DMS53 treated with DMSO at 0.1 percent for 48 hours (cell line): ENCODE measurements around the gene MAN2A2.
A peak's percentile ranks its signal among the peaks of the same experiment; 100 is the strongest.
"Not testable (repeated sequence)": the region's sequence is repeated elsewhere in the genome, so short reads cannot be mapped to it uniquely, and the experiment has no call there.

Experiments used
- DNase-seq: peaks from one replicate; lab custom pipeline; 2025; ENCODE audit not compliant: unreplicated experiment; lab: John Stamatoyannopoulos, UW

Gene MAN2A2

DNA sequence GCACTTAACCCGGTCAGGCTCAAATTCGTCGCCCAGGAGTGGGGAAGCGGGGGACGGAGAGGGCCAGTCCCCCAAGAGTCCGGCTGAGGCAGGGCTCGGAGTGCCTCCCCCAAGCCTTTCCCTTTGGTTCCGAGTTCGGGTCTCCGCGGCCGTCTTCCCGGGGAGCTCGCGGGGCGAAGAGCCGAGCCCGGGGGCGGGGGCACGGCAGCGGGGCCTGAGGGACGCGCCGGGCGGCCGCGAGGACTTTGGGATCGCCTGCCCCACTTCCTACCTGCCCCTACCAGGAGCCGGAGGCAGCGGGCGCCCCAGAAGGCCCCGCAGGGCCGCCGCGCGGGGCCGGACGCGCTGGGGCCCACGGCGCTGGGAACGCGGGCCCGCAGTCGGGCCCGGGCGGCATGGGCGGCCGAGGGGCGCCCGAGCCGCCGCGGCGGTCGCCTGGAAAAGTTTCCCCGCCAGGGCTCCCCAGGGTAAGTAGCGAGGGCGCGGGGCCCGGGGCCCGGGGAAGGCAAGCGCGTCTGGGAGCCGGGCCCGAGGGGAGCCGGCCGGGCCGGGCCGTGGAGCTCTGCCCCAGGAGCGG, 31.9 kb upstream of the MAN2A2 start:
- DNase-seq = no peak

DNA sequence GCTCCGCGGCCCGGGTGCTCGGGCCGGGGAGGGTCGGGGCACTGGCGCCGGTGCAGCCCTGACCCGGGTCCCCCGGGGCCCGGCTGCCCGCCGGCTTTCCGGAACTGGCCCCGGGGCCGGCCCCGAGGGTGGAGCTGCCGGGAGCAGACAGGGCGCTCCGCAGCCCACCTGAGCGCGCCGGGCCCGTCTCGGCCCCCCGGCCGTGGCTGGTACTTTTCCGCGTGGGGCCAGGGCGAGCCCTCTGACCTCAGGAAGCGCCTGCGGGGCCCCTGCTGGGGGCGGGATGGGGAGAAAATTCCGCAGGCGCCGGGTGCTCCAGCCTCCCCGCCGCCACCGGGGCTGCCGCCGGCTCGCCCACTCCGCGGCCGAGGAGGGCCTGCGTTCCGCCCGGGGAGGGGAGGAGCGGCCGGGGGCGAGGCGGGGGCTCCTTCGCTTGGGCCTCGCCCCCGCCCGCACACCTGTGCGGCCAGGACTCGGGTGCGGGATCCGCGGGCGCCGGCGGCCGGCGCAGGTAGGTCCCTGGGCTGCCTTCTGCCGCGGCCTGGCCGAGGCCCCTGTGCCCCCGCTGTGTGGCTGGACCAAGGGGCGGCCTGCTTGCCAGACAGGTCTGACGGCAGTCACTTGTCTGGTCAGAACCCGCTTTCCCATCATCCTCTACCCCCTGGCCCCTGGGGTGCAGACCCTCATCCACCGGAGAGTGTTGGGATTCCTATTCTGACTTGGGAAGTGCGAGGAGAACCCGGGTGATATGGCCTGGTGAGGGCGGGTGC, 31.2 kb upstream of the MAN2A2 start:
- no peak for DNase-seq

DNA sequence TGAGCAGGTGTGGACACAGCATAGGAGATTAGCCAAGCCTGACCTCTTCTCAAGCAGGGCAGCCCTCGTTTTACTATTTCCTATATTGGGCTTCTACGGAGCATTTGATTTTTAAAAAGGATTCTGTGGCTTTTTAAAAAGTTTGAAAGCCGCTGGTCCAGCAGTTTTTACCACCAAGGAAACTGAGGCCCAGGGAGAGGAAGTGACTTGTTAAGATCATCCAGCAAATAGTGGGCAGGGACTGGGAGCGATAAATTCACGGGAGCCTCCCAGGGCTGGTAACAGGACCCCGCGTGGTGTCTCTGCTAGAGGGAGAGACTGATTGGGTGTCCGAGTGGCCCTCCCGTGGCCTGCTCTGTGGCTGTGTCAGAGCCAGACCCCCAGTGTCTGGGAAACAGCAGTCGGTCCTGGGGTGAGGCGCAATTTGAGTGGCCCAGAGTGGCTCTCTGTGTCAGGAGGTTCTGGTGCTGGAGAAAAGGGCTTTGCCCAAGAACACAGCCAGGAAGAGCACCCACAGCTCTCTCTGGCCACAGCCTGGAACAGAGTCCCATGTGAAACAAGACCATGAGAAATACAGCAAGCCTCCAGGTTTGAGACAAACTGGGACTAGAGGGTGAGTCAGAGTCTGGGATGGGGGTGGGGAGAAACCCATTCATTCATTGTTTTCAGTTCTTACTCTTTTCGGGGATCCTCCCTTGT, 30.5 kb upstream of the MAN2A2 start:
- peak; percentile 12 for DNase-seq

DNA sequence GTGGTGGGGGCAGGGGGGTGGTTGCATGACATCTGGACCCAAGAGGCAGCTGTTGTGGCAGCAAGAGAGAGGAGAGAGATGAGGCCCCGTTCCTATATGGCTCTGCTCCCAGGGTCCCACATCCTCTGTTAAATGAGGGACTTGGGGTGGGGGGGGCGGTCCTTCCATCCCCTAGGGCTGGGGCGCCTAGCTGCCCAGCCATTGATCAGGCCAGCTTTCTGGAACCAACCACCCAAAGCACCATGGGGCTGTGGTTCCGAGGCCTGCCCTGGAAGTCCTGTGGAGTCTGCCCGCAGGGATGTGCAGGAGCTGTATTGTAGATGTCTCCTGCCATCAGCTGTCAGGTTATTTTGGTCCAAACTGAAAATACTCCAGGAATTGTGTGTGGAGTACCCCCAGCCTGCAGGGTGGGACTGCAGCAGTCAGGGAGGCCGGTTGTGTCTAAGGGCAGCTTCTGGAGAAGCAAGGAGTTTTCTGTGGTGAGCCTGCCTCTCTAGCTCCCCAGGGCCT, 29.6 kb upstream of the MAN2A2 start:
- no peak for DNase-seq

DNA sequence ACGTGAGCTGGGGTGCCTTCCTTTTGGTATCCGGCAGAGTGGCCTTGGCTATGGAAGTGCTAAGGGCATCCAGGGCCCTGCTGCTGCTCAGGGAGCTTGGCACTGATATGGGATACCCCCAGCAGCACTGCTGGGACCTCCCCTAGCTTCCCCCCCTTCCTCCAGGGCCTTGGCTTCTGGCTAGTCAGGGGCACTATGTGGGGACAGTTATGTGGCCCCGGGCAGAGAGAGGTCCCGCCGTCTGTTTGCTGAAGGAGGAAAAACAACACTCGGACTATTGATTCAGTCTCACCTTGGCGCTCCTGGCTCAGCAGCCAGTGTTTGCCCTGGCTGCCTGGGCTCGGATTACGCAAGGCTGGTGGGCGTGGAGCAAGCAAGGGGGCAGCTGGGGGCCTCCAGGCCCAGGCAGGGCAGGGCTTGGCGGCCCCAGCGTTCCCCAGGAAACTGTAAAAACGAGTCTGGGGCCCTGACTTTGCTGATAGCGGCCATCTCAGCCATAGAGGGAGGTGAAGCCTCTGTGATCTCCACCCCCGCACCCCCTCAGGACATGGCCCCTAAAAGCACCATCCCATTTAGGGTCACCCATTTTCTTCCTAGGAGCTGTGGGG, 29.0 kb upstream of the MAN2A2 start:
- peak; percentile 80 for DNase-seq

DNA sequence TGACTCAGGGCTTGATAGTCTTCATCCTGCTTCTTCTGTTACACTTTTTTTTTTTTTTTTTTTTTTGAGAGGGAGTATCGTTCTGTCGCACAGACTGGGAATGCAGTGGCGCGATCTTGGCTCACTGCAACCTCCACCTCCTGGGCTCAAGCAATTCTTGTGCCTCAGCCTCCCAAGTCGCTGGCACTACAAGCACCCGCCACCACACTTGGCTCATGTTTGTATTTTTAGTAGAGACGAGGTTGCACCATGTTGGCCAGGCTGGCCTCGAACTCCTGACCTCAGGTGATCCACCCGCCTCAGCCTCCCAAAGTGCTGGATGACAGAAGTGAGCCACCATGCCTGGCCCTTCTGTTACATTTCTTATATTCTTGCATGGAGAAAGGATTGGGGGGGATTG, 28.1 kb upstream of the MAN2A2 start:
- DNase-seq = not testable (repeated sequence)

DNA sequence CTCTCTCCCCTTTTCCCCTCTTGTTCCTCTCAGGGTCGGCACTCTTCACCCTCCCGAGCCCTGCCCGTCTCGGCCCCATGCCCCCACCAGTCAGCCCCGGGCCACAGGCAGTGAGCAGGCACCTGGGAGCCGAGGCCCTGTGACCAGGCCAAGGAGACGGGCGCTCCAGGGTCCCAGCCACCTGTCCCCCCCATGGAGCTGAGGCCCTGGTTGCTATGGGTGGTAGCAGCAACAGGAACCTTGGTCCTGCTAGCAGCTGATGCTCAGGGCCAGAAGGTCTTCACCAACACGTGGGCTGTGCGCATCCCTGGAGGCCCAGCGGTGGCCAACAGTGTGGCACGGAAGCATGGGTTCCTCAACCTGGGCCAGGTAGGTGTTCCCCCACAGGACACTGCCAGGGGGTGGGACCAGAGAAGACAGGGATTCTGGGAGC, 27.5 kb upstream of the MAN2A2 start:
- no peak for DNase-seq

DNA sequence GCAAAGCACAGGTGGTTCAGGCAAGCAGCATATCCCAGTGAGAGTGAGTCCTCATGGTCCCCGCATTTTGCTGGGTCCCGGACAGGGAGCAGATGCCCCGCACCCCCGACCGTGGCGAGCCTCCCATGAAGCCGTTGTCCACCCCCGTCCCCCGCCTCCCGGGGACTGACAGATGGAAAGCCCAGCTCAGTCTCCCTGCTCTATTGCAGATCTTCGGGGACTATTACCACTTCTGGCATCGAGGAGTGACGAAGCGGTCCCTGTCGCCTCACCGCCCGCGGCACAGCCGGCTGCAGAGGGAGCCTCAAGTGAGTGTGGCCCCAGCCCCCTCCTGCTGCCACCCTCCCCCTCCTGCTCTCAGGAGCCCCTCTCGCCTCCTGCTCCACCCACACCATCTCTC, 27.1 kb upstream of the MAN2A2 start:
- DNase-seq = no peak

DNA sequence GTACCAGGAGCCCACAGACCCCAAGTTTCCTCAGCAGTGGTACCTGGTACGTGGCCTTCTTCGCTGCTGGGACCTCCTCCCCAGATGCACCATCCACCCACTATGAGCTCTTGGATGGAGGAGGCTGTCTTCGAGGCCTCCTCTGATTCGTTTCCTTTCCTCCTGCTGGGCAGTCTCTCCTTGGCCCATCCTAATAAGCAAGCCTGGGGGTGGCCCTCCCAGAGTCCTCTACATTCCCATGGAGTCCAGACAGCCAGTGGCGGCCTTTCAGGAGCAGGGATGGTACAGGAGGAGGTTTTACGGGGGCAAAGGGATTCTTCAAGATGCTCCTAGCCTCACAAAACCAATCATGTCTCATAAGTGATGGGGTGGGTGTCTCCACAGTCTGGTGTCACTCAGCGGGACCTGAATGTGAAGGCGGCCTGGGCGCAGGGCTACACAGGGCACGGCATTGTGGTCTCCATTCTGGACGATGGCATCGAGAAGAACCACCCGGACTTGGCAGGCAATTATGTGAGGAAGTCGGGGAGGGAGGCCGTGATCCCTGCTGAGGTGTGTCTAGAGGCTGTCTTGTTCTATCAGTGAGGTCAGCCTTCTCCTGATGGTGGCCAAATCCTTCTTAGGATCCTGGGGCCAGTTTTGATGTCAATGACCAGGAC, 26.5 kb upstream of the MAN2A2 start:
- no peak for DNase-seq

DNA sequence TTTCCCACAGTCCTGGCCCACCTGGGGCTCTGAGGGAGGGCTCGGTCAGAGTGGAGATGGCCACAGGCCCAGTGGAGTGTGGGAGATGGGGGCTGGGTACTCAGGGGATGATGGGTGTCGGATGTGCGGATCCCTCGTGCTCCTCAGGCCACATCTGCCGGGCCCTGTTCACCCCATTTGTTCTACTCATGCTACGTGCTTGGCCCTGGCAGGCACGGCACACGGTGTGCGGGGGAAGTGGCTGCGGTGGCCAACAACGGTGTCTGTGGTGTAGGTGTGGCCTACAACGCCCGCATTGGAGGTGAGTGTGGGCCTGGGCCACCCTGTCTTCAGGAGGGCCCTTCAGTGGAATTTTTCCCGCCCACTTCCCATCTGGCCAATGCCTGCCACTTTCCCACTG, 25.8 kb upstream of the MAN2A2 start:
- DNase-seq = no peak

DNA sequence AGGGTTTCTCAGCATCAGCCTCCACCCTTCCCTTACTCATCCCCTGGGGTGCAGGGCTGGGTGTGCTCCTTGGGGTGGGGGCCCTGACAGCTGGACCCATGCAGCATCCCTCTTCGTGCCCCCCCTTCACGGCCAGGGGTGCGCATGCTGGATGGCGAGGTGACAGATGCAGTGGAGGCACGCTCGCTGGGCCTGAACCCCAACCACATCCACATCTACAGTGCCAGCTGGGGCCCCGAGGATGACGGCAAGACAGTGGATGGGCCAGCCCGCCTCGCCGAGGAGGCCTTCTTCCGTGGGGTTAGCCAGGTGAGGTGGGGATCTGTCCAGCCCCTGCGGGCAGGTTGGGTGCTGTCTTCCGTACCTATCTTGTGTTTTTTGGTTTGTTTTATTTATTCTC, 25.1 kb upstream of the MAN2A2 start:
- no peak for DNase-seq

DNA sequence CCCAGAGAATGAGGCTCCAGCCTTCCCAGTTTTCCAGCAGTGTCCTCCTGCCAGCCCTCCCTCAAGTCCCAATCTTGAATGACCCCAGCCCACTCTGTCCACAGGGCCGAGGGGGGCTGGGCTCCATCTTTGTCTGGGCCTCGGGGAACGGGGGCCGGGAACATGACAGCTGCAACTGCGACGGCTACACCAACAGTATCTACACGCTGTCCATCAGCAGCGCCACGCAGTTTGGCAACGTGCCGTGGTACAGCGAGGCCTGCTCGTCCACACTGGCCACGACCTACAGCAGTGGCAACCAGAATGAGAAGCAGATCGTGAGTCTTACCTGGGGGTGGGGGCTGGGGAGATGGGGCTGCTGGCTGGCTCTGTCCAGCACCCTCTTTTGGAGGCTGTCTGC, 24.4 kb upstream of the MAN2A2 start:
- no peak for DNase-seq

DNA sequence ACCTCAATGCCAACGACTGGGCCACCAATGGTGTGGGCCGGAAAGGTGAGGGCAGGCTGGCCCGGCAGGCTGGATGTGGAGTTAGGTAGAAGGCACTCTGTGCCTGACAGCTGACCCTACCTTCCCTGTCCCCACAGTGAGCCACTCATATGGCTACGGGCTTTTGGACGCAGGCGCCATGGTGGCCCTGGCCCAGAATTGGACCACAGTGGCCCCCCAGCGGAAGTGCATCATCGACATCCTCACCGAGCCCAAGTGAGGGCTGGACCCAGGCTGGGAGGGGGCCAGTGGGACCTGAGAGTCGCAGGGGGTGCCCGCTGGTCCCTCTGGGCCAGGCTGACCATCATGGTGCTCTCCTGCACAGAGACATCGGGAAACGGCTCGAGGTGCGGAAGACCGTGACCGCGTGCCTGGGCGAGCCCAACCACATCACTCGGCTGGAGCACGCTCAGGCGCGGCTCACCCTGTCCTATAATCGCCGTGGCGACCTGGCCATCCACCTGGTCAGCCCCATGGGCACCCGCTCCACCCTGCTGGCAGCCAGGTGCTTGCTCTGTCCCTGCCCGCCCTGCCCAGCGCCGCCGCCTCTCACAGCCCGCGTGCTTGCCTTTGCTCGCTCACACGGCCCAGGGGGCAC, 23.3 kb upstream of the MAN2A2 start:
- no peak for DNase-seq

DNA sequence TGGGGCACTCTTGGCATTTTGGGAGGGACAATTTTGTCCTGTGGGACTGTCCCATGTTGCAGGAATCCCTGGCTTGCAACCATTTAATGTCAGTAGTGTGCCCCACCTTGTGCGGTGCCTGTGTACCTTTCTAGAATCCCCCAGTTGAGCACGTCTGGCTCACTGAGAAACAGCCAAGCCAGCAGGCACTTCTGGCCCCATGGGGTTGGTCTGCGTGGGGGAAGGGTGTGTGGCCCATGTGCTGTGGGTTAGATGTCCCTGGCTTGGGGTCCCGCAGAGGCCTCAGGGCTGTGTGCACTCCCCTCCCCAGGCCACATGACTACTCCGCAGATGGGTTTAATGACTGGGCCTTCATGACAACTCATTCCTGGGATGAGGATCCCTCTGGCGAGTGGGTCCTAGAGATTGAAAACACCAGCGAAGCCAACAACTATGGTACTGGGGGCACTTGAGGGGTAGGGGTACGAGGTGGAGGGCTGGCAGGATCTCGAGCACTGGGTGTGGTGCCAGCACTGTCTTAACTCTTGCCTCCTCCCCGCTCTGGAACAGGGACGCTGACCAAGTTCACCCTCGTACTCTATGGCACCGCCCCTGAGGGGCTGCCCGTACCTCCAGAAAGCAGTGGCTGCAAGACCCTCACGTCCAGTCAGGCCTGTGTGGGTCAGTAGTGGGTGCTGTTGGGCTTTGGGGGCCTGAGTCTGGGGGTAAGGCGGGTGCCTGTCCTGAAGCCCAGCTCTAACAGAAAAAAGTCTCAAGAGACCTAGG, 22.5 kb upstream of the MAN2A2 start:
- no peak for DNase-seq

DNA sequence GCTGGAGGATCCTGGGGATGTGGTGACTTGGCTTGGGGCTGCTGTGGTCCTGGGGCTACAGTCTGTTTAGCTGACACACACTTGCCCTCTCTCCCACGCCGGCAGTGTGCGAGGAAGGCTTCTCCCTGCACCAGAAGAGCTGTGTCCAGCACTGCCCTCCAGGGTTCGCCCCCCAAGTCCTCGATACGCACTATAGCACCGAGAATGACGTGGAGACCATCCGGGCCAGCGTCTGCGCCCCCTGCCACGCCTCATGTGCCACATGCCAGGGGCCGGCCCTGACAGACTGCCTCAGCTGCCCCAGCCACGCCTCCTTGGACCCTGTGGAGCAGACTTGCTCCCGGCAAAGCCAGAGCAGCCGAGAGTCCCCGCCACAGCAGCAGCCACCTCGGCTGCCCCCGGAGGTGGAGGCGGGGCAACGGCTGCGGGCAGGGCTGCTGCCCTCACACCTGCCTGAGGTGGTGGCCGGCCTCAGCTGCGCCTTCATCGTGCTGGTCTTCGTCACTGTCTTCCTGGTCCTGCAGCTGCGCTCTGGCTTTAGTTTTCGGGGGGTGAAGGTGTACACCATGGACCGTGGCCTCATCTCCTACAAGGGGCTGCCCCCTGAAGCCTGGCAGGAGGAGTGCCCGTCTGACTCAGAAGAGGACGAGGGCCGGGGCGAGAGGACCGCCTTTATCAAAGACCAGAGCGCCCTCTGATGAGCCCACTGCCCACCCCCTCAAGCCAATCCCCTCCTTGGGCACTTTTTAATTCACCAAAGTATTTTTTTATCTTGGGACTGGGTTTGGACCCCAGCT, 21.7 kb upstream of the MAN2A2 start:
- no peak for DNase-seq

DNA sequence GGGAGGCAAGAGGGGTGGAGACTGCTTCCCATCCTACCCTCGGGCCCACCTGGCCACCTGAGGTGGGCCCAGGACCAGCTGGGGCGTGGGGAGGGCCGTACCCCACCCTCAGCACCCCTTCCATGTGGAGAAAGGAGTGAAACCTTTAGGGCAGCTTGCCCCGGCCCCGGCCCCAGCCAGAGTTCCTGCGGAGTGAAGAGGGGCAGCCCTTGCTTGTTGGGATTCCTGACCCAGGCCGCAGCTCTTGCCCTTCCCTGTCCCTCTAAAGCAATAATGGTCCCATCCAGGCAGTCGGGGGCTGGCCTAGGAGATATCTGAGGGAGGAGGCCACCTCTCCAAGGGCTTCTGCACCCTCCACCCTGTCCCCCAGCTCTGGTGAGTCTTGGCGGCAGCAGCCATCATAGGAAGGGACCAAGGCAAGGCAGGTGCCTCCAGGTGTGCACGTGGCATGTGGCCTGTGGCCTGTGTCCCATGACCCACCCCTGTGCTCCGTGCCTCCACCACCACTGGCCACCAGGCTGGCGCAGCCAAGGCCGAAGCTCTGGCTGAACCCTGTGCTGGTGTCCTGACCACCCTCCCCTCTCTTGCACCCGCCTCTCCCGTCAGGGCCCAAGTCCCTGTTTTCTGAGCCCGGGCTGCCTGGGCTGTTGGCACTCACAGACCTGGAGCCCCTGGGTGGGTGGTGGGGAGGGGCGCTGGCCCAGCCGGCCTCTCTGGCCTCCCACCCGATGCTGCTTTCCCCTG, 21.0 kb upstream of the MAN2A2 start:
- DNase-seq = no peak

DNA sequence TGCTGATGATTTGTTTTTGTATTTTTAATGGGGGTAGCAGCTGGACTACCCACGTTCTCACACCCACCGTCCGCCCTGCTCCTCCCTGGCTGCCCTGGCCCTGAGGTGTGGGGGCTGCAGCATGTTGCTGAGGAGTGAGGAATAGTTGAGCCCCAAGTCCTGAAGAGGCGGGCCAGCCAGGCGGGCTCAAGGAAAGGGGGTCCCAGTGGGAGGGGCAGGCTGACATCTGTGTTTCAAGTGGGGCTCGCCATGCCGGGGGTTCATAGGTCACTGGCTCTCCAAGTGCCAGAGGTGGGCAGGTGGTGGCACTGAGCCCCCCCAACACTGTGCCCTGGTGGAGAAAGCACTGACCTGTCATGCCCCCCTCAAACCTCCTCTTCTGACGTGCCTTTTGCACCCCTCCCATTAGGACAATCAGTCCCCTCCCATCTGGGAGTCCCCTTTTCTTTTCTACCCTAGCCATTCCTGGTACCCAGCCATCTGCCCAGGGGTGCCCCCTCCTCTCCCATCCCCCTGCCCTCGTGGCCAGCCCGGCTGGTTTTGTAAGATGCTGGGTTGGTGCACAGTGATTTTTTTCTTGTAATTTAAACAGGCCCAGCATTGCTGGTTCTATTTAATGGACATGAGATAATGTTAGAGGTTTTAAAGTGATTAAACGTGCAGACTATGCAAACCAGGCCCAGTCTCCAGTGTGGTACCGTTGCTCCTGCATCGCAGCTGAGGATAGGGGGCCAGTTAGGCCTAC, 20.1 kb upstream of the MAN2A2 start:
- DNase-seq = no peak

DNA sequence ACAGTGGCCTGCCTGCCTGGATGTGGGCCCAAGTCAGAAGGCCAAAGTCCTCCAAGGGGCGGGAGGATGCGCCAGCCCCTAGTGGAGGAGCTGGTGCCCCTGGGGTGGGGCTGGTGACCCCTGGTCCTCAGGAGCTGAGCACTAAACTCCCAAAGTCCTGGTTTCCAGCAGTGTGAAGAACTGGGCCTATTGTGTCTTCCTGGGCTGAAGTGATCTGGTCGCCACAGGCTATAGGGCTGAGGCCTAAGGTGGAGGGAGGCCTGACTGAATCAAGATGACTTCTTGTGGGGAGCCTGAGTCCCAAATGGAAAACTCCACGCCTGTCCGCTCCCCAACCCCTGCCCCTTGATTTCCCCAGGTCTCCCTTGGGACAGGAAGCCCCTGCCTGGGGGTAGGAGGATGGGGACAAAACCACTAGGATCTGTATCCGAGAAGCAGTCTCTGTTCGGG, 19.6 kb upstream of the MAN2A2 start:
- DNase-seq = no peak
